DLD1 (cell line): ENCODE data around the gene KCNJ12.
"Not testable (repeated sequence)": the region's sequence is repeated elsewhere in the genome, so short reads cannot be mapped to it uniquely, and the experiment has no call there.

Source experiments
- in situ Hi-C: cut with HindIII; loops from 2 replicates; pipeline ENCODE4 v1.10.0; 2017; ENCODE audit warnings: low sequenced_read_pairs

KCNJ12 gene

GRCh38 chr17:21436883-21437836, 61.0 kb downstream of the KCNJ12 start:
- in situ Hi-C loops, result not testable (repeated sequence)

GRCh38 chr17:21438316-21439014, 62.3 kb downstream of the KCNJ12 start:
- in situ Hi-C loops, result not testable (repeated sequence)

GRCh38 chr17:21439015-21439336, 62.8 kb downstream of the KCNJ12 start:
- in situ Hi-C loops, result not testable (repeated sequence)

GRCh38 chr17:21445091-21445650, 69.0 kb downstream of the KCNJ12 start:
- in situ Hi-C loops, result no loop called here

GRCh38 chr17:21447552-21447951, 71.4 kb downstream of the KCNJ12 start:
- in situ Hi-C loops, result not testable (repeated sequence)

GRCh38 chr17:21449891-21450290, 73.7 kb downstream of the KCNJ12 start:
- in situ Hi-C loops, result not testable (repeated sequence)

GRCh38 chr17:21451975-21452374, 75.8 kb downstream of the KCNJ12 start:
- in situ Hi-C loops, result no loop called here

- in situ Hi-C loops, result no loop called here
Measured at GRCh38 chr17:21452377-21453143, 76.4 kb downstream of the KCNJ12 start.

GRCh38 chr17:21453144-21453898, 77.2 kb downstream of the KCNJ12 start:
- in situ Hi-C loops, result no loop called here

GRCh38 chr17:21454006-21454405, 77.8 kb downstream of the KCNJ12 start:
- in situ Hi-C loops, result not testable (repeated sequence)

- in situ Hi-C loops, result no loop called here
Measured at GRCh38 chr17:21454441-21454840, 78.3 kb downstream of the KCNJ12 start.

GRCh38 chr17:21455761-21456160, 79.6 kb downstream of the KCNJ12 start:
- in situ Hi-C loops, result no loop called here

- in situ Hi-C loops, result not testable (repeated sequence)
Measured at GRCh38 chr17:21456449-21456848, 80.3 kb downstream of the KCNJ12 start.

GRCh38 chr17:21457051-21458026, 81.2 kb downstream of the KCNJ12 start:
- in situ Hi-C loops, result no loop called here

GRCh38 chr17:21458054-21458453, 81.9 kb downstream of the KCNJ12 start:
- in situ Hi-C loops, result no loop called here

- in situ Hi-C loops, result no loop called here
Measured at GRCh38 chr17:21459536-21459935, 83.4 kb downstream of the KCNJ12 start.

GRCh38 chr17:21460358-21460757, 84.2 kb downstream of the KCNJ12 start:
- in situ Hi-C loops, result no loop called here

GRCh38 chr17:21462237-21462636, 86.1 kb downstream of the KCNJ12 start:
- in situ Hi-C loops, result no loop called here

- in situ Hi-C loops, result no loop called here
Measured at GRCh38 chr17:21463204-21463661, 87.1 kb downstream of the KCNJ12 start.
